GM23338 (cell line): ENCODE results near the gene TMPRSS2. TPM values are rescaled to one million over a fixed set of nuclear protein-coding genes. Genes with fewer than 3 reads are reported as not detected.
A peak's percentile ranks its signal among the peaks of the same experiment; 100 is the strongest.

Source experiments
- ATAC-seq: fragments of 200-7000 bp; cut with Tn5 transposase; 3 replicates; pipeline ENCODE4 v1.9.1; 2020
- DNase-seq: peaks from one replicate; pipeline ENCODE4 v3.0.0-alpha.2; 2015; ENCODE audit warnings: low spot score
- H2AFZ ChIP-seq: fragments of 200-600 bp; sonication (generic); 2 replicates; pipeline ENCODE4 v1.8.0; 2016; ENCODE audit warnings: antibody characterized with exemption, mild to moderate bottlenecking, moderate library complexity
- H3F3A ChIP-seq: fragments of 200-600 bp; sonication (generic); replicated peaks from 2 replicates; pipeline ENCODE4 v1.8.0; 2017; ENCODE audit warnings: antibody characterized with exemption, mixed run types, low read depth
- H3K27ac ChIP-seq: fragments of 200-600 bp; sonication (generic); 2 replicates; pipeline ENCODE4 v1.6.1; 2016; ENCODE audit warnings: low read depth
- H3K27me3 ChIP-seq: fragments of 200-600 bp; sonication (generic); 2 replicates; pipeline ENCODE4 v1.8.0; 2016; ENCODE audit warnings: mild to moderate bottlenecking, mixed run types, moderate library complexity; ENCODE audit not compliant: insufficient read depth
- H3K36me3 ChIP-seq: fragments of 200-600 bp; sonication (generic); 2 replicates; pipeline ENCODE4 v1.8.0; 2016; ENCODE audit warnings: mild to moderate bottlenecking; ENCODE audit not compliant: insufficient read depth
- H3K4me1 ChIP-seq: fragments of 200-600 bp; sonication (generic); 2 replicates; pipeline ENCODE4 v1.8.0; 2016; ENCODE audit warnings: mild to moderate bottlenecking, moderate library complexity; ENCODE audit not compliant: insufficient read depth
- H3K4me2 ChIP-seq: fragments of 200-600 bp; sonication (generic); 2 replicates; pipeline ENCODE4 v1.7.1; 2017; ENCODE audit warnings: mixed run types
- H3K4me3 ChIP-seq: fragments of 200-600 bp; sonication (generic); 2 replicates; pipeline ENCODE4 v1.6.1; 2016; ENCODE audit warnings: mixed run types
- H3K79me2 ChIP-seq: fragments of 200-600 bp; sonication (generic); replicated peaks from 2 replicates; pipeline ENCODE4 v1.8.0; 2017; ENCODE audit warnings: mild to moderate bottlenecking; ENCODE audit not compliant: insufficient read depth
- H3K9me2 ChIP-seq: fragments of 200-600 bp; sonication (generic); 2 replicates; pipeline ENCODE4 v1.8.0; 2017; ENCODE audit not compliant: insufficient read depth
- H4K20me1 ChIP-seq: fragments of 200-600 bp; sonication (generic); replicated peaks from 2 replicates; pipeline ENCODE4 v1.8.0; 2017; ENCODE audit warnings: mild to moderate bottlenecking; ENCODE audit not compliant: insufficient read depth
- H3K27ac Mint-ChIP-seq: 2 replicates; pipeline ENCODE4 v1.8.0; 2020; ENCODE audit warnings: inconsistent platforms, mild to moderate bottlenecking, moderate library complexity, mixed read lengths
- H3K27me3 Mint-ChIP-seq: 3 replicates; pipeline ENCODE4 v1.8.0; 2022; ENCODE audit warnings: low read depth, mild to moderate bottlenecking, moderate library complexity, mixed read lengths, inconsistent platforms; ENCODE audit not compliant: insufficient read depth, poor library complexity
- H3K36me3 Mint-ChIP-seq: 3 replicates; pipeline ENCODE4 v1.8.0; 2021; ENCODE audit warnings: low read depth, mild to moderate bottlenecking, inconsistent platforms, moderate library complexity, mixed read lengths
- H3K4me1 Mint-ChIP-seq: 3 replicates; pipeline ENCODE4 v1.8.0; 2020; ENCODE audit warnings: mild to moderate bottlenecking, inconsistent platforms, mixed read lengths
- H3K4me3 Mint-ChIP-seq: 3 replicates; pipeline ENCODE4 v1.8.0; 2021; ENCODE audit warnings: moderate library complexity, mild to moderate bottlenecking, inconsistent platforms, mixed read lengths
- H3K9me3 Mint-ChIP-seq: 3 replicates; pipeline ENCODE4 v1.8.0; 2020; ENCODE audit warnings: moderate library complexity, mild to moderate bottlenecking, inconsistent platforms, mixed read lengths
- EZH2phosphoT487 ChIP-seq: fragments of 200-600 bp; sonication (generic); IDR thresholded peaks from one replicate; pipeline ENCODE4 v1.8.1; 2018; ENCODE audit warnings: antibody characterized with exemption; ENCODE audit not compliant: unreplicated experiment
- JUNB ChIP-seq: IDR thresholded peaks from one replicate; pipeline ENCODE4 v1.6.1; 2016; ENCODE audit warnings: antibody characterized with exemption; ENCODE audit not compliant: unreplicated experiment
- STAT1 ChIP-seq: IDR thresholded peaks from one replicate; pipeline ENCODE4 v1.6.1; 2016; ENCODE audit warnings: antibody characterized with exemption; ENCODE audit not compliant: unreplicated experiment
- long read RNA-seq: library from polyadenylated mRNA; unstranded; transcript quantifications from one replicate; pipeline ENCODE4 v2.0.0, GENCODE V29; 2020; ENCODE audit not compliant: unreplicated experiment
- polyA plus RNA-seq: library from polyadenylated mRNA; unstranded; fragments of >200 nt; fragmentation: Nextera tagmentation; extraction: Ambion mirVana; gene quantifications from 2 replicates; pipeline ENCODE4 v1.2.1, GENCODE V29; 2016
- total RNA-seq: library from RNA; depleted of rRNA; stranded (reverse); fragments of >200 nt; shearing (Covaris generic); gene quantifications from 2 replicates; pipeline ENCODE4 v1.2.3, GENCODE V29; 2014; rRNA removed
- TF ChIP-seq, protein P1 (sequence below): fragments of 250-450 bp; sonication (Bioruptor Pico); IDR thresholded peaks from 2 replicates; pipeline ENCODE4 v1.5.0; 2020; ENCODE audit warnings: mild to moderate bottlenecking, moderate library complexity

The TMPRSS2 gene
- total RNA-seq (4.9 and 7.1 TPM in 2 replicates), polyA plus RNA-seq (1.6 and 2.3 TPM in 2 replicates)
- long read RNA-seq, partial matches to known transcripts: 0 of 2 reads
- long read RNA-seq, other reads (novel, unspliced or antisense): 2 of 2 reads

- TF ChIP-seq STAT1 (no peak), EZH2phosphoT487 (no peak), JUNB (no peak)
- TF ChIP-seq, protein P1, sequence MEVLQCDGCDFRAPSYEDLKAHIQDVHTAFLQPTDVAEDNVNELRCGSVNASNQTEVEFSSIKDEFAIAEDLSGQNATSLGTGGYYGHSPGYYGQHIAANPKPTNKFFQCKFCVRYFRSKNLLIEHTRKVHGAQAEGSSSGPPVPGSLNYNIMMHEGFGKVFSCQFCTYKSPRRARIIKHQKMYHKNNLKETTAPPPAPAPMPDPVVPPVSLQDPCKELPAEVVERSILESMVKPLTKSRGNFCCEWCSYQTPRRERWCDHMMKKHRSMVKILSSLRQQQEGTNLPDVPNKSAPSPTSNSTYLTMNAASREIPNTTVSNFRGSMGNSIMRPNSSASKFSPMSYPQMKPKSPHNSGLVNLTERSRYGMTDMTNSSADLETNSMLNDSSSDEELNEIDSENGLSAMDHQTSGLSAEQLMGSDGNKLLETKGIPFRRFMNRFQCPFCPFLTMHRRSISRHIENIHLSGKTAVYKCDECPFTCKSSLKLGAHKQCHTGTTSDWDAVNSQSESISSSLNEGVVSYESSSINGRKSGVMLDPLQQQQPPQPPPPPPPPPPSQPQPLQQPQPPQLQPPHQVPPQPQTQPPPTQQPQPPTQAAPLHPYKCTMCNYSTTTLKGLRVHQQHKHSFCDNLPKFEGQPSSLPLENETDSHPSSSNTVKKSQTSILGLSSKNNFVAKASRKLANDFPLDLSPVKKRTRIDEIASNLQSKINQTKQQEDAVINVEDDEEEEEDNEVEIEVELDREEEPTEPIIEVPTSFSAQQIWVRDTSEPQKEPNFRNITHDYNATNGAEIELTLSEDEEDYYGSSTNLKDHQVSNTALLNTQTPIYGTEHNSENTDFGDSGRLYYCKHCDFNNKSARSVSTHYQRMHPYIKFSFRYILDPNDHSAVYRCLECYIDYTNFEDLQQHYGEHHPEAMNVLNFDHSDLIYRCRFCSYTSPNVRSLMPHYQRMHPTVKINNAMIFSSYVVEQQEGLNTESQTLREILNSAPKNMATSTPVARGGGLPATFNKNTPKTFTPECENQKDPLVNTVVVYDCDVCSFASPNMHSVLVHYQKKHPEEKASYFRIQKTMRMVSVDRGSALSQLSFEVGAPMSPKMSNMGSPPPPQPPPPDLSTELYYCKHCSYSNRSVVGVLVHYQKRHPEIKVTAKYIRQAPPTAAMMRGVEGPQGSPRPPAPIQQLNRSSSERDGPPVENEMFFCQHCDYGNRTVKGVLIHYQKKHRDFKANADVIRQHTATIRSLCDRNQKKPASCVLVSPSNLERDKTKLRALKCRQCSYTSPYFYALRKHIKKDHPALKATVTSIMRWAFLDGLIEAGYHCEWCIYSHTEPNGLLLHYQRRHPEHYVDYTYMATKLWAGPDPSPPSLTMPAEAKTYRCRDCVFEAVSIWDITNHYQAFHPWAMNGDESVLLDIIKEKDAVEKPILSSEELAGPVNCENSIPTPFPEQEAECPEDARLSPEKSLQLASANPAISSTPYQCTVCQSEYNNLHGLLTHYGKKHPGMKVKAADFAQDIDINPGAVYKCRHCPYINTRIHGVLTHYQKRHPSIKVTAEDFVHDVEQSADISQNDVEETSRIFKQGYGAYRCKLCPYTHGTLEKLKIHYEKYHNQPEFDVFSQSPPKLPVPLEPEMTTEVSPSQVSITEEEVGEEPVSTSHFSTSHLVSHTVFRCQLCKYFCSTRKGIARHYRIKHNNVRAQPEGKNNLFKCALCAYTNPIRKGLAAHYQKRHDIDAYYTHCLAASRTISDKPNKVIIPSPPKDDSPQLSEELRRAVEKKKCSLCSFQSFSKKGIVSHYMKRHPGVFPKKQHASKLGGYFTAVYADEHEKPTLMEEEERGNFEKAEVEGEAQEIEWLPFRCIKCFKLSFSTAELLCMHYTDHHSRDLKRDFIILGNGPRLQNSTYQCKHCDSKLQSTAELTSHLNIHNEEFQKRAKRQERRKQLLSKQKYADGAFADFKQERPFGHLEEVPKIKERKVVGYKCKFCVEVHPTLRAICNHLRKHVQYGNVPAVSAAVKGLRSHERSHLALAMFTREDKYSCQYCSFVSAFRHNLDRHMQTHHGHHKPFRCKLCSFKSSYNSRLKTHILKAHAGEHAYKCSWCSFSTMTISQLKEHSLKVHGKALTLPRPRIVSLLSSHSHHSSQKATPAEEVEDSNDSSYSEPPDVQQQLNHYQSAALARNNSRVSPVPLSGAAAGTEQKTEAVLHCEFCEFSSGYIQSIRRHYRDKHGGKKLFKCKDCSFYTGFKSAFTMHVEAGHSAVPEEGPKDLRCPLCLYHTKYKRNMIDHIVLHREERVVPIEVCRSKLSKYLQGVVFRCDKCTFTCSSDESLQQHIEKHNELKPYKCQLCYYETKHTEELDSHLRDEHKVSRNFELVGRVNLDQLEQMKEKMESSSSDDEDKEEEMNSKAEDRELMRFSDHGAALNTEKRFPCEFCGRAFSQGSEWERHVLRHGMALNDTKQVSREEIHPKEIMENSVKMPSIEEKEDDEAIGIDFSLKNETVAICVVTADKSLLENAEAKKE (CRISPR knock-in tag): no peak
- Histone ChIP-seq H3K27ac (no peak within 1 kb of the TSS), H3K4me3 (peak within 1 kb of the TSS; percentile 83), H3K27me3 (peaks cover 44% of the 10 kb centered on the region), H2AFZ (peak within 1 kb of the TSS; percentile 96), H4K20me1 (peaks cover 3% of the 10 kb centered on the region; the same call in 1 of the 2 replicates), H3K36me3 (no peaks in the 10 kb centered on the region), H3K79me2 (0 out of 2 replicates have a peak, but pooled peaks cover 3% of the 10 kb centered on the region), H3K4me2 (peak within 1 kb of the TSS; percentile 95), H3K9me2 (no peaks in the 10 kb centered on the region), H3F3A (0 out of 2 replicates have a peak, but pooled peaks cover 4% of the 10 kb centered on the region), H3K4me1 (peaks cover 16% of the 10 kb centered on the region)
- peak; percentile 64 for ATAC-seq
- Mint-ChIP-seq H3K9me3 (no peaks in the 10 kb centered on the region), H3K27me3 (peaks cover 37% of the 10 kb centered on the region), H3K36me3 (no peaks in the 10 kb centered on the region), H3K27ac (no peak within 1 kb of the TSS), H3K4me3 (peak within 1 kb of the TSS; percentile 83), H3K4me1 (peaks cover 16% of the 10 kb centered on the region)
- peak; percentile 80 for DNase-seq
Measured at GRCh38 chr21:41507521-41508414, at the start of gene TMPRSS2. TSS of gene TMPRSS2 (minus strand) at chr21:41508158. CDS start at chr21:41498133, 10,025 bp downstream.
